Left renal pelvis (tissue), 4 donors: ENCODE results near the gene MUC2. TPM values are rescaled to one million over a fixed set of nuclear protein-coding genes. Genes with fewer than 3 reads are reported as not detected.

Experiments used
- DNase-seq, 4 donors: peaks; one replicate each; pipeline ENCODE4 v3.0.0-alpha.2; 2013; ENCODE audit warnings: low read depth in 4 of 4, low spot score in 3 of 4
- polyA plus RNA-seq, 4 donors: library from polyadenylated mRNA; unstranded; fragments of 120-200 nt; gene quantifications; one replicate each; pipeline ENCODE4 v1.2.1, GENCODE V29; 2013; ENCODE audit not compliant: insufficient read length in 4 of 4

Gene MUC2
- polyA plus RNA-seq, 4 donors: 0.01 to 0.18 (median 0.17) TPM; not detected in 1

DNA sequence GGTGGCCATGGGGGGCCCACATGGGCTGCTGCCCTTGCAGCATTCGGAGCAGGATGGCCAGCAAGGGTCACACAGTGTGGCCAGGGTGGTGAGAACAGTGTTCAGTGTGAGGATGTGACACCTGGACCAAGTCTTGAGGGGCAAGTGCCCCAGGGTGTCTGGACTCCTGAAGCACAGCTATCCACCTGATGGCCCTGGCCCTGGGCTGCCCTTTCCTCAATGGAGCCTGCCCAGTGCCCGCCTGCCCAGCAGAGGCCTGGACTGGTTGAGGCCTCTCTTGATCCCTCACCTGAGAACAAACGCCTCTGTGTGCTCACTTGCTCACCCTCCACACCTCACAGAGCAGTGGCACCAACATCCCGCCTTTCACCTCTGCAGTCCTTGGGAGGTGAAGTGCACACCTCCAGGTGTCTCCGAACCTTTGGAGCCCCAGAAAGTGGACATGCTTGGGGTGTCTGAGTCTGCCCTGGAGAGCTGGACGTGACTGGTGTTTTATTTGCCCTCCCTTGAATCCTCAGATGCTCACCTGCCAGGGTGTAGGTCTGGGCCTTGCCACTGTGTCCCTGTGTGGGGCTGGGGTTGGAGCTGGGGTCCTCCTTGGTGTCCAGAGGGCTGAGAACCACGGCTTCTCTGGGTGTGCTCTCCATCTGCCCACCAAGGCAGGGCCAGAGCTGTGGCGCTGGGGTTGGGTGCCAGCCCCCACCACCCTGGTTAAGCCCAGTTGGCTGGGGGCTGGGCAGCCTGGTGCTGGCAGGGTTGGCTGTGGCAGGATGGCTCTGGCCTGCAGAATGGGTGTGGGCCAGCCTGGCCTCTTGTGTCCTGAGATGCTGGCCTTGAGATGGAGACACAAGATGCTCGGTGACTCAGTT, 3.8 kb upstream of the MUC2 start:
- no peak for DNase-seq

DNA sequence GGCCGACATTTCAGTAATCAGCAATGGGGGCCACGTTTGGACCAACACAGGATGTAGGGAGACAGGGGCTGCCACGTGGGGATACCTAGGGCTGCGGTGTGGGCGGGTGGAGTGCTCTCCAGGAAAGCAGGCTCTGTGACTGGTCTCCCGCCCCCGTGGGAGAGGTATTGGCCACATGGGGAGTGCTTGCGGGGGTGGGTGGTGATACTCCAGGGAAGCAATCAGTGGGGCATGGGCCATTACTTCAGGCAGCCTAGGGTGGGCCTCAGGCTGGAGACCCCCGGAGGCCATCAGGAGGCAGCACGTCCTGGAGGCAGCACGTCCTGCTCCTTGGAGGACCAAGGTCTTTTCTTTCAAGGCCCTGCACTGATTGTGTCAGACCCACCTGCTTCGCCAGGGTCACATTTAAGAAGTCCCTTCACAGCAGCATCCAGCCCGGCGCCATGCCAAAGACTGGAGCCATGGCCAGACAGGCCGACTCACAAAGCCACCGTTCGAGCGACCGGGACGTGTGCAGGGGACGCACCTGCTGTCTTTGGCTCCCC, 3.0 kb upstream of the MUC2 start:
- DNase-seq: no peak

GRCh38 chr11:1072116-1072820, 2.4 kb upstream of the MUC2 start:
- DNase-seq: peak in 1 of 4 donors; percentile 20

DNA sequence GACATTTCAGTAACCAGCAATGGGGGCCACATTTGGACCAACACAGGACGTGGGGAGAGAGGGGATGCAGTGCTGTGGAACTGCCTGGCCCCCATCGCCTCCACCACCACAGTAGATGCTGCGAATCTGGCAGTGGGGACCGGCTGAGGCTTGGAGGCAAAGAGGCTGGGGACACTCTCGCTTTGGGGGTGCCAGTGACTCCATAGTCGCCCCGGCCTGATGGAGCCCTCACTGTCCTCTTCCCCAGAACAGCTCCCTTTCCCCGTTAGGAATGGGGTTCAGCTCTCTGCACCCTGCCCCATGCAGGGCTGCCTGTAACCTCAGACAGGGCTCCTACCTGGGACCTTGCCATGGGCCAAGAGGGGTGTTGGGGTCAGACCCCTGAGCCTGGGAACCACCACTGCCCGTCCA, 1.8 kb upstream of the MUC2 start:
- no peak for DNase-seq

- DNase-seq: no peak
Measured at GRCh38 chr11:1073261-1073724, 1.4 kb upstream of the MUC2 start.

- no peak for DNase-seq
Measured at GRCh38 chr11:1073851-1074243, 827 bp upstream of the MUC2 start.

- no peak for DNase-seq
Measured at GRCh38 chr11:1075341-1075911, 752 bp downstream of the MUC2 start.

- DNase-seq: no peak
Measured at GRCh38 chr11:1076061-1076665, 1.5 kb downstream of the MUC2 start.

- no peak for DNase-seq
Measured at GRCh38 chr11:1077033-1077416, 2.4 kb downstream of the MUC2 start.

GRCh38 chr11:1077417-1078119, 2.9 kb downstream of the MUC2 start:
- DNase-seq: no peak

GRCh38 chr11:1078191-1078601, 3.5 kb downstream of the MUC2 start:
- DNase-seq: no peak

- no peak for DNase-seq
Measured at GRCh38 chr11:1081601-1082311, 7.1 kb downstream of the MUC2 start.

DNA sequence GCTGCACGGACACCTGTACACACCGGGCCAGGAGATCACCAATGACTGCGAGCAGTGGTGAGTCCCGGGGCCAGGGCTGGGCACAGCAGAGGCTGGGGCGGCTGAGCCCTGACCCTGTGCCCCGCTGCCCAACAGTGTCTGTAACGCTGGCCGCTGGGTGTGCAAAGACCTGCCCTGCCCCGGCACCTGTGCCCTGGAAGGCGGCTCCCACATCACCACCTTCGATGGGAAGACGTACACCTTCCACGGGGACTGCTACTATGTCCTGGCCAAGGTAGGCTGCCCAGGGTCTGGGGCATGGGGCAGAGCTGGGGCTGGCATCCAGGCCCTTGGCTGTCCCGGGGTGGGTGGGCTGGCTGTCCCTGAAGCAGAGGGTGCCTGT, 7.7 kb downstream of the MUC2 start:
- no peak for DNase-seq

- DNase-seq: no peak
Measured at GRCh38 chr11:1082728-1083620, 8.3 kb downstream of the MUC2 start.

DNA sequence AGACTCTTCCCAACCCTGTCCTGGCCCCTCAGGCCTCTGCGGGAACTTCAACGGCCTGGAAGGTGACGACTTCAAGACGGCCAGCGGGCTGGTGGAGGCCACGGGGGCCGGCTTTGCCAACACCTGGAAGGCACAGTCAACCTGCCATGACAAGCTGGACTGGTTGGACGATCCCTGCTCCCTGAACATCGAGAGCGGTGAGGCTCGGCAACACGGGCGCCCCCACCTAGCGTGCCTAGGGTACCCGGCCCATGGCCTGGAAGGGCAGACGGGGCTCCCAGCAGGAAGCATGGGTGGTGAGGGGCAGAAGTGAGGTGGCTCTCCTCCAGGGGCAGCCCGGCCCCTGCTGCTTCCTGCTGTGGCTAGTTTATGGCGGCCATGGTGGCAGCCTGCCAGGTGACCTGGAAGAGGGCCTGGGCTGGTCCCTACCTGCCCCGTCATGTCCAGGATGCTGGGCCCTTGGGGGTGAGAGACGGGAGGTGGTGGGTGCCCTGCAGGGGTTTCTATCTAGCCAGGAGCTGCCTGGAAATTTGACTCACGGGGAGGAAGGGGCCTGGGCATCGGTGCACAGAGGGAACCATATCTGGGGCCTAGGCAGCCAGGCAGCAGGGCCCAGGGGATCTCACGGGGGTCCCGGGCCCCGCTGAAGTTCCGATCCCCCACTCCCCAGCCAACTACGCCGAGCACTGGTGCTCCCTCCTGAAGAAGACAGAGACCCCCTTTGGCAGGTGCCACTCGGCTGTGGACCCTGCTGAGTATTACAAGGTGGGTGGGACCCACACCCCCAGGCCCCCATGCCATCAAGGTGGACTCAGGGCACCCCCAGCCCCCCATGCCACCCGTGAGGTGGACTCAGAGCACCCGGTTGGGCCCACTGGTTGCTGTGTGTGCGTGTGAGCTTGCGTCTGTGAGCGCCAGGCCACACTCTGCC, 9.2 kb downstream of the MUC2 start:
- no peak for DNase-seq

GRCh38 chr11:1084561-1085439, 10.1 kb downstream of the MUC2 start:
- no peak for DNase-seq
